ENCODE data around the gene CFAP299.

Gene CFAP299

DNA sequence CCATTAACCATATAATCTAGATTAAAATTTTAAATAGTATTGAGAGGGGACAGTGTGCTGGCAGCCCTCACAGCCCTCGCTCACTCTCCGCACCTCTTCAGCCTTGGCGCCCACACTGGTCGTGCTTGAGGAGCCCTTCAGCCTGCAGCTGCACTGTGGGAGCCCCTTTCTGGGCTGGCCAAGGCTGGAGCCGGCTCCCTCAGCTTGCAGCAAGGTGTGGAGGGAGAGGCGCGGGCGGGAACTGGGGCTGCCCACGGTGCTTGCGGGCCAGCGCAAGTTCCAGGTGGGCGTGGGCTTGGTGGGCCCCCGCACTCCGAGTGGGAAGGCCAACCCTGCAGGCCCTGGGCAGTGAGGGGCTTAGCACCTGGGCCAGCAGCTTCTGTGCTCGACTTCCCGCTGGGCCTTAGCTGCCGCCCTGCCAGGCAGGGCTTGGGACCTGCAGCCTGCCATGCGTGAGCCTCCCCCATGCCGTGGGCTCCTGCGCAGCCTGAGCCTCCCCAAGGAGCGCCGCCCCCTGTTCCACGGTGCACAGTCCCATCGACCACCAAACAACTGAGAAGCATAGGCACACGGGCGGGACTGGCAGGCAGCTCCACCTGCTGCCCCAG lies 32.8 kb upstream of the CFAP299 start:
- no peak for DNase-seq (ENCODE audit: low read depth)
- TF ChIP-seq, protein P1, sequence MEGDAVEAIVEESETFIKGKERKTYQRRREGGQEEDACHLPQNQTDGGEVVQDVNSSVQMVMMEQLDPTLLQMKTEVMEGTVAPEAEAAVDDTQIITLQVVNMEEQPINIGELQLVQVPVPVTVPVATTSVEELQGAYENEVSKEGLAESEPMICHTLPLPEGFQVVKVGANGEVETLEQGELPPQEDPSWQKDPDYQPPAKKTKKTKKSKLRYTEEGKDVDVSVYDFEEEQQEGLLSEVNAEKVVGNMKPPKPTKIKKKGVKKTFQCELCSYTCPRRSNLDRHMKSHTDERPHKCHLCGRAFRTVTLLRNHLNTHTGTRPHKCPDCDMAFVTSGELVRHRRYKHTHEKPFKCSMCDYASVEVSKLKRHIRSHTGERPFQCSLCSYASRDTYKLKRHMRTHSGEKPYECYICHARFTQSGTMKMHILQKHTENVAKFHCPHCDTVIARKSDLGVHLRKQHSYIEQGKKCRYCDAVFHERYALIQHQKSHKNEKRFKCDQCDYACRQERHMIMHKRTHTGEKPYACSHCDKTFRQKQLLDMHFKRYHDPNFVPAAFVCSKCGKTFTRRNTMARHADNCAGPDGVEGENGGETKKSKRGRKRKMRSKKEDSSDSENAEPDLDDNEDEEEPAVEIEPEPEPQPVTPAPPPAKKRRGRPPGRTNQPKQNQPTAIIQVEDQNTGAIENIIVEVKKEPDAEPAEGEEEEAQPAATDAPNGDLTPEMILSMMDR (IDR thresholded peaks at IDR 0.05; ENCODE audit: control insufficient read depth, insufficient read depth, low read depth, low read length, missing control alignments) = no peak
- no peak overlapping the region for H3K4me3 ChIP-seq (ENCODE audit: control insufficient read depth, low read depth, low read length)

DNA sequence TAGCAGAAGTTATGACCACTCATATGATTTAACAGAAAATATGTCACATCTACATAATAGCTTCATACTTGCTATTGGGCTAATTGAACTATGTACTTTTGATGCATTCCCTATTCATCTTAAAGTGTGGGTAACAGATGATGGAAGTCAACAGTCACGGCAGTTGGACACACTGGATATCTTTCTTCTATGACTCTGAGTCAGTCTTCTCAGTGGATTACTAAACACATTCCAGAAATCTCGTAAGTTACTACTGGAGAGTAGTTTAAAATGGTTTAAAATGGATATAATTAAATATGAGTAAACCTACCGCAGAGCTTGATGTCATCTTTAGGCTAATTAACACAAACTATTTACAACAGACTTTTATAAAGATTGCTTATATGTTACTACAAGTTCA lies 30.1 kb upstream of the CFAP299 start:
- TF ChIP-seq, protein P1 (IDR thresholded peaks at IDR 0.05; ENCODE audit: control insufficient read depth, insufficient read depth, low read depth, low read length, missing control alignments) = no peak
- no peak overlapping the region for H3K4me3 ChIP-seq (ENCODE audit: control insufficient read depth, low read depth, low read length)
- peak; percentile 46 for DNase-seq (ENCODE audit: low read depth)

DNA sequence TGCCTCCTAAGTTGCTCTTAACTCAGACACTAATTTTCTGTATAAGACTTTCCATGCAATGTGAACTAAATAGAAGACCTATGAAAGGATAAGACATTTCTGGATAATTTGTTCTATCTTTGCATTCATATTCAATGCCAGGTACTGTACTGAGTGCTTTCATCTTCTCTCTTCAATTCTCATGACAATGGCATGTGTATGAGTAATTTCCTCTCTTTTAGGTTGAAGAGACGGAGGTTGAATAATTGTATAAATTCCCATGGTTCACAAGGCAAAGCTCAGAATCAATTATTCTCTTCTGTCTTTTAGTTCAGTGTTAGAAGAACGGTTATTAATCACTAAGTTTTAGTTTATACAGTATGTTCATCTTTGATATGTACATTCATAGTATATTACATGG lies 29.3 kb upstream of the CFAP299 start:
- no peak for DNase-seq (ENCODE audit: low read depth)
- TF ChIP-seq, protein P1 (IDR thresholded peaks at IDR 0.05; ENCODE audit: control insufficient read depth, insufficient read depth, low read depth, low read length, missing control alignments) = no peak
- no peak overlapping the region for H3K4me3 ChIP-seq (ENCODE audit: control insufficient read depth, low read depth, low read length)

DNA sequence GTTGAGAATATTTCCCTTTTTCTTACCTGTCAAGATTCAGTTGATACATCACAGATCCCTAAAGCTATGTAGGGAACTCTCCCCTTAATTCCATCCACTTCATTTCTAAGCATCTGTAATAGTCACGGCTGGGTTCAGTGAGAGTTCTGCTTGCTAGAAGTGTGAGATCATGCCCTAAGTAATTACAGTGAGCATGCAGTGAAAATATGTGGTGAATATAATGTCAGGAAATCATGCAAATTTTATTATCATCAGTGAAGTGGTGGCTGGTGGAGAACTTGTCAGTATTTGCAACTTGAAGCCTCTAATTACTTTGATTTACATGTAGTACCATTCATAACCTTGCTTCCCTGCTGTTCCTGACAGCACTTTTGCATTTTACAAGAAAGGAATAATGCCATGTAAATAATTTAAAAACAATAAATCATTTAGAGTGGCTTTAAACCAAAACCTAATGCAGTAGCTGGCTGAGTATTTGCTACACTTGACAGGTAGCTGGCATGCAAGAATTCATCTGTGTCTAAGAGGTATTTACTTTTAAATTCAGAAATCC lies 28.3 kb upstream of the CFAP299 start:
- H3K4me3 ChIP-seq (ENCODE audit: control insufficient read depth, low read depth, low read length) = no peak overlapping the region
- DNase-seq (ENCODE audit: low read depth) = peak; percentile 32
- TF ChIP-seq, protein P1 (IDR thresholded peaks at IDR 0.05; ENCODE audit: control insufficient read depth, insufficient read depth, low read depth, low read length, missing control alignments) = no peak

DNA sequence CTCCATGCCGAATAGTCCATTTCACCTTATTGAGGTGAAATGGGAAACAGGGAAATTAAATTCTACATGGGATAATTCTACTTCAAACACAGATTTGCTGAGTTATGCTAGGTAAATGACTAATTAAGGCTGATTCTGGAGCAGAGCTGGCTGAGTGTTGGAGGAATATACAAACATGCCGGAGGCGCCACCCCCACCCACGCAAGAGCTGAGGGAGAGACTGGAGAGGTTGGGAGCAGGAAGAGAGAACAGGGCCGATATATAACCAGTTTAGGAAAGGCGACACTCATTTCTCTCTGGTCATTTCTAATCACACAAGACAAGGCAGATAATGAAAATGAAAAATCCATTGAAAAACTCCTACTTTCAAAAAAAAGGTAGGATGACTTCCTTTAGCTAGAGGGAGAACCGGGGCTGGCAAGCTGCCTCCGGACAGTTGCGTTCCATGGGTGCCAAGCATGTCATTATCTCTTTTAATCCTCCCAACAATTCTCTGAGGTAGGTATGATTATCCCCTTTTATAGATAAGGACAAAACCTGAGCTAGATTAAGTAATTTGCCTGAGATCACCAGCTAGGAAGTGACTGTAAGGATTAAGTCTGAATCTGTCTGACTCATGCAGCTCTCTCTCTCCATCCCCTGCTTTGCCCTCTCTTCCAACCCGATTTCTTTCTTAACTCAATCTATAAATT lies 27.6 kb upstream of the CFAP299 start:
- H3K4me3 ChIP-seq (ENCODE audit: control insufficient read depth, low read depth, low read length) = no peak overlapping the region; the same call in 1 of the 2 replicates
- DNase-seq (ENCODE audit: low read depth) = peak; percentile 28

DNA sequence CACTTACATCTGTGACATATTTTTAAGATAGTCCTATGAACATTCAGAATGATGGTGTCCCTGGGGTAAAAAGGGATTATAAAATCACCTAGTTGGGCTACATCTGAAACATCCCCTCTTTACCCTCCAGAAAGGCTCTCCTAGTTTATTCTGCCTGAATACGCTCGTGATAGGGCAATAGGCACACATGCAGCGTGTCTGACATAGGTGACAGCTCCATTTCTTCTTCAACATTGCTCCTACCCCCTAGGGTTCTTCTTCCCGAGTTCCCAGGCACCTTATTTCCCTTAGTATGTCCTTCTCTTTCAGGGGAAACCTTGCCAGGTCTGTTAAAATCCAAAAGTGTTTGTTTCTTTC lies 27.1 kb upstream of the CFAP299 start:
- DNase-seq (ENCODE audit: low read depth) = no peak
- TF ChIP-seq, protein P1 (IDR thresholded peaks at IDR 0.05; ENCODE audit: control insufficient read depth, insufficient read depth, low read depth, low read length, missing control alignments) = no peak
- no peak overlapping the region for H3K4me3 ChIP-seq (ENCODE audit: control insufficient read depth, low read depth, low read length)

More for the DNA sequence above, 27.6 kb upstream of the CFAP299 start:
- TF ChIP-seq, protein P1 (IDR thresholded peaks at IDR 0.05; ENCODE audit: control insufficient read depth, insufficient read depth, low read depth, low read length, missing control alignments) = no peak
